ENCODE data around the gene GCLM. TPM values are rescaled to one million over a fixed set of nuclear protein-coding genes. Genes with fewer than 3 reads are reported as not detected.

The GCLM gene
- total RNA-seq, 1 donor from 2014 or later, result 13.3 TPM

DNA sequence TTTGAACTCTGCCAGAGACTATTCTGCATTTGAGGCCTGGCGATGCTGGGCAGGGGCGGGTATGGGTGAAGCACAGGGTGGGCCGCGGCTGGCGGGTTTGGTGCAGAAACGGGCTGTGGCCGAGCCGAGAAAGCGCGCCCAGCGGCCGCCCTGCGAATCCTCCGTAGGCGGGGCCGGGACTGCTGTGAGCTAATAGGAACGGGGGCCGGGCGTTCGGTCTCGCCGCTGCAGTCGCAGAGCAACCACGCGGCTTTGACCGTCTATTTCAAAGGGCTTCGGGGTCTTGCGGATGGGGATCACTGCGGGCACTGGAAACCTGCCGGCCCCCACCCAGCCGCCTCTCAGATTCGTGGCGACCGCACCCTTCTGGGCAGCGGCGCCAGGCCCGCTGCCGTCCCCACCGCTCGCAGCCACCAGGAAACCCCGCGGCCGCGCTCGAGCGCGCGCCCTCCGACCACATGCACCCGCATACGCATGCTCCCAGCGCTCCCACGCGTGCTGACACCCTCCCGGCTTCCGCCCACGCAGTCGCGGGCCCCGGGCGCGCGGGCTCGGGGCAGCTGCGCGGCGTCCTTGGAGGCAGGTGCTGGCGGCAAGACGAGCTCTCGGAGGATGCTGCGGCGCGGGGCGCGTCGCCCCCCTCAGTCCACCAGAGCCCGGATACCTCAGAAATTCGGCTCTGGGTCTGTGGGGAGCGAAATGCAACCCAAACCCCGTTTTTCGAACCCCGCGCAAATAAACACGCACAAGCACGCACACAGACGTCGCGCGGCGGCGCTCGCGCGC is 62.8 kb downstream of the GCLM start:
- DNase-seq, result peak; percentile 88

- peak; percentile 35 for DNase-seq
Measured at GRCh38 chr1:93845538-93846205, 63.6 kb downstream of the GCLM start.

- DNase-seq, result peak; percentile 20
Measured at GRCh38 chr1:93844262-93845045, 64.8 kb downstream of the GCLM start.

- DNase-seq, result no peak
Measured at GRCh38 chr1:93842750-93843500, 66.3 kb downstream of the GCLM start.

- no peak for DNase-seq
Measured at GRCh38 chr1:93841771-93842170, 67.5 kb downstream of the GCLM start.

- DNase-seq, result no peak
Measured at GRCh38 chr1:93840956-93841482, 68.2 kb downstream of the GCLM start.

GRCh38 chr1:93839753-93840152 is 69.5 kb downstream of the GCLM start:
- no peak for DNase-seq

DNA sequence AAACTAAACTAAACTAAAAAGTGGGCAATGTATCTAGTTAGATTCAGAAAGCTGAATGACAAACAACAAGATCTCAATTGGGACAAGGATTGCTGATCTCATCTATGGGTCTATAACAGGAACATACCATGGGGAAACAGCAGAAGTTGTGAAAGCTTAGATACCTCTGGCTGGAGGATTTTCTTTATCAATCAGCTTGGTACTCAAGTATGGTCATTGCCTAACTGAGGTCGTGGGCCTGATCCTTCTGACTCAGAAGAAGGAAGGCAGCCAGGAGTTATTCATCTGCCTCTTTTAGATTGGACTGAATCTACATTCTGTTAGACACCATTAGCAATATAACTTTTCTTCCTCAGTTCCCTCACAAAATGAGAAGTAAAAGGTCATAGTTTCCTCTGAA is 69.9 kb downstream of the GCLM start:
- DNase-seq, result no peak

GRCh38 chr1:93837961-93838360 is 71.3 kb downstream of the GCLM start:
- DNase-seq, result no peak

Small RNA genes lying within 50 kb of the gene (small RNA-seq; reads per million reads assigned to genes)
- gene AL117351.2, result not detected
- 0.58 reads per million, percentile 56 among the genes with 10 or more reads in this experiment for gene MIR760

Other genes starting within 250 kb of the GCLM start
- 5.9 TPM for gene BCAR3, start 227.6 kb downstream of the GCLM start, total RNA-seq
- gene DNTTIP2, start 30.2 kb downstream of the GCLM start, total RNA-seq, result 38.4 TPM
- gene ABCA4, start 211.7 kb upstream of the GCLM start, total RNA-seq, result 0.94 TPM

Data from occipital lobe (tissue), 3 donors.